G401 (cell line): ENCODE measurements around the gene RASGRP4. TPM values are rescaled to one million over a fixed set of nuclear protein-coding genes. Genes with fewer than 3 reads are reported as not detected.

ENCODE experiments used
- DNase-seq: peaks from one replicate; pipeline ENCODE4 v3.0.0-alpha.2; 2015; ENCODE audit warnings: low spot score
- in situ Hi-C: cut with HindIII; loops from 2 replicates; pipeline ENCODE4 v1.10.0; 2016; ENCODE audit warnings: low sequenced_read_pairs, mixed read lengths
- total RNA-seq: library from RNA; depleted of rRNA; stranded (reverse); fragments of >200 nt; shearing (Covaris generic); gene quantifications from 2 replicates; pipeline ENCODE4 v1.2.3, GENCODE V29; 2014

The RASGRP4 gene
- total RNA-seq, 1 experiment from 2014 or later: not detected

DNA sequence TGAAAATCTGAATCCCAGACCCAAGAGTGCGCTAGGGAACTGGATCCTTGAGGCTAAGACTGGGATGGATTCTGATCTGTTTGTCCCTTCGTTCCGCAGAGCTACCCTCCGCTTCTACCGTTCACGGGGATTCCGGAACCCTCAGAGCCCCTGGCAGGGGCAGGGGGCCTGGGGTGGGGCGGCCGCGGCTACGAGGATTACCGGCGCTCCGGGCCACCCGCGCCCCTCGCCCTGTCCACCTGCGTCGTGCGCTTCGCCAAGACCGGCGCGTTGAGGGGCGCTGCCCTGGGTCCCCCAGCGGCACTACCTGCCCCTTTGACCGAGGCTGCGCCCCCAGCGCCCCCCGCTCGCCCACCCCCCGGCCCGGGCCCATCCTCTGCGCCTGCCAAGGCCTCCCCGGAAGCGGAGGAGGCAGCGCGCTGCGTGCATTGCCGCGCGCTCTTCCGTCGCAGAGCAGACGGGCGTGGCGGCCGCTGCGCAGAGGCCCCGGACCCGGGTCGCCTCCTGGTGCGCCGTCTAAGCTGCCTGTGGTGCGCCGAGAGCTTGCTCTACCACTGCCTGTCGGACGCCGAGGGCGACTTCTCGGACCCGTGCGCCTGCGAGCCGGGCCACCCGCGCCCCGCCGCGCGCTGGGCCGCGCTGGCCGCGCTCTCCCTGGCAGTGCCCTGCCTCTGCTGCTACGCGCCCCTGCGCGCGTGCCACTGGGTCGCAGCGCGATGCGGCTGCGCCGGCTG, 30.5 kb downstream of the RASGRP4 start:
- in situ Hi-C loops: no loop called here
- no peak for DNase-seq

DNA sequence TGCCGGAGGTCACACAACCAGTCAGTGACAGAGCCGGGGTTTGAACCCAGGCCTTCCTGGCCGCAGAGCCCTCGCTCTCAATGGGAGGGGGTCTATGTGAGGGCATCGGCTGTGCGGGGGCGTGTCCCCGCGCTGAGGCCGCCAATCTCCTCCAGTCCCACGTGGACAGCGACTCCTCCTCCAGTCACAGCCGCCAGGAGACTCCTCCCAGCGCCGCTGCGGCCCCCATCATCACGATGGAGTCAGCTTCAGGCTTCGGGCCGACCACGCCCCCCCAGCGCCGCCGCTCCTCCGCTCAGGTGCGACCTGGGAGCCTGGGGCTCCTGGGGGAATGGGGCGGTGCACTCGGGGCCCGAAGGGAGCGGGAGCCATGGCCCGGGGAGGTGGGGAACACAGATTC, 31.5 kb downstream of the RASGRP4 start:
- DNase-seq: no peak
- in situ Hi-C loops: no loop called here

GRCh38 chr19:38392707-38393308, 33.2 kb downstream of the RASGRP4 start:
- in situ Hi-C loops: no loop called here
- no peak for DNase-seq

- in situ Hi-C loops: no loop called here
- DNase-seq: no peak
Measured at GRCh38 chr19:38391911-38392464, 34.0 kb downstream of the RASGRP4 start.

DNA sequence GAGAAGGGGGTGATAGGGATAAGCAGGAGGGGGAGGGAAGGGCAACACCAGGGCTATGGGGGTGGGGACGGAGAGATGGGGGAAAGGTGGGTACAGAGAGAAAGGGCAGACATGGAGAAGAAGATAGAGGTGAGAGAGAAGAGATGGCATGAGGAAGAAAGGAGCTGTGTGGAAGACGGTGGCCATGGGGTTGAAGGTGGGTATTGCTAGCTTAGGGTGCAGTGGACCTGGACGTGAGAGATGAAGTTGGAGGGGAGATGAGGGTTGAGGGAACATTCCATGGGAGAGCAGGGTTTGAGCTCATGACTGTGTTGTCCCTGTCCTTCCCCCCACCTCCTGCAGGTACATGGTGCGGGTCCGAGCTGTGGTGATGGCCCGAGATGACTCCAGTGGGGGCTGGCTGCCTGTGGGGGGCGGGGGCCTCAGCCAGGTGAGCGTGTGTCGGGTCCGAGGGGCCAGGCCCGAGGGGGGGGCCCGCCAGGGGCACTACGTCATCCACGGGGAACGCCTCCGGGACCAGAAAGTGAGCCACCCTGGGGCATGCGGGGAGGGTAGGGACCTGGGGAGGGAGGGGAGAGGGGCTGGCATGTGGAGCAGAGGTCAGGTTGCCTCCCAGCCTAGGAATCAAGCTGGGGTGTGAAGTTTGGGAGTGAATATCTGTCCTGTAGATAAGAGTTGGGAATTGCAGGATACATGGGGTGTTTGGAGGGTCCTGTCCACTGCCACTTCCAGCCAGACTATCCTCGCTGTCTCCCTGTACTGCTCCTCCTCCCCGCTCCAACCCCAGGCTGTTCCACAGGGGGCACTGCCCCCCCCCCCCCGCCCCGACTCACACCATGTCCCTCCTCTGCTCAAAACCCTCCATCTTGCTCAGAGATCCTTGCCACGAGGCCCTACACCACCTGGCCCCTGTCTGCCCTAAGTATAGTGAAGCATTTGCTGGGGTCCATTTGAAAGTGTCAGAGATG, 35.8 kb downstream of the RASGRP4 start:
- in situ Hi-C loops: no loop called here
- DNase-seq: no peak

GRCh38 chr19:38389101-38389925, 36.7 kb downstream of the RASGRP4 start:
- DNase-seq: peak; percentile 34
- in situ Hi-C loops: no loop called here

GRCh38 chr19:38388349-38389100, 37.5 kb downstream of the RASGRP4 start, which contains the start of gene SPRED3:
SPRED3 (plus strand) TSS chr19:38388697; CDS start chr19:38390303, 1,606 bp downstream.
- in situ Hi-C loops: no loop called here
- DNase-seq: no peak

- peak; percentile 85 for DNase-seq
- in situ Hi-C loops: no loop called here
Measured at GRCh38 chr19:38387550-38388348, 38.3 kb downstream of the RASGRP4 start, which contains the start of gene GGN. GGN (minus strand) TSS chr19:38388034; CDS start chr19:38387261, 773 bp downstream.

DNA sequence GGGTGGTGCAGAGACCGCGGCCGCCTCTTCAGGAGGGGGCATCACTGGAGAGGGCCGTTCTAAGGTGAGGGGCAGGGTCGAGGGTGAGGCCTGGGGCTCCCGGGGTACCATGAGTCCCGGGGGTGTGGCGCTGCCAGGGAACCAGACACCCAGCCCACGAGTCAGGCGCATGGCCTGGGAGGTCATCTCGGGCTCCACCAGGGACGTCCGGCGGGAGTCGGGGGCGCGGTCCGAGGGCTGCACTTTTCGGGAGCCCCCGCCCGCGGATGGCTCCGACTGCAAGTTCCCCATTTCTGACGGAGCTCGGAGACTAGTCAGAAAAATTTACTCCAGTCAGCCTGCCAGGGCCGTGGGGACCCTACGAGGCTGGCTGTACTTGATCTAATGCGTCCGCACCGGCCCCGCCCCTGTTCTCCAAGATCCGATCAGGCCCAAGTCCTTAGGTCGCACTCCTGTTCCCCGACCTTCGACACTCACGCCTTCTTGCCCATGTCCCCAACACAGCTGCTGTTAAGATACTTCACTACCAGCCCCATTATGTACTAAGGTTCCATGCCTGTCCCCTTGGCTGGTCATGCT, 39.0 kb downstream of the RASGRP4 start:
- in situ Hi-C loops: no loop called here
- DNase-seq: no peak

GRCh38 chr19:38386300-38386970, 39.6 kb downstream of the RASGRP4 start:
- DNase-seq: no peak
- in situ Hi-C loops: no loop called here

- no peak for DNase-seq
- in situ Hi-C loops: no loop called here
Measured at GRCh38 chr19:38385804-38386257, 40.2 kb downstream of the RASGRP4 start.

GRCh38 chr19:38385057-38385803, 40.8 kb downstream of the RASGRP4 start:
- no peak for DNase-seq
- in situ Hi-C loops: no loop called here

- in situ Hi-C loops: no loop called here
- DNase-seq: peak; percentile 19
Measured at GRCh38 chr19:38384209-38385027, 41.6 kb downstream of the RASGRP4 start.

DNA sequence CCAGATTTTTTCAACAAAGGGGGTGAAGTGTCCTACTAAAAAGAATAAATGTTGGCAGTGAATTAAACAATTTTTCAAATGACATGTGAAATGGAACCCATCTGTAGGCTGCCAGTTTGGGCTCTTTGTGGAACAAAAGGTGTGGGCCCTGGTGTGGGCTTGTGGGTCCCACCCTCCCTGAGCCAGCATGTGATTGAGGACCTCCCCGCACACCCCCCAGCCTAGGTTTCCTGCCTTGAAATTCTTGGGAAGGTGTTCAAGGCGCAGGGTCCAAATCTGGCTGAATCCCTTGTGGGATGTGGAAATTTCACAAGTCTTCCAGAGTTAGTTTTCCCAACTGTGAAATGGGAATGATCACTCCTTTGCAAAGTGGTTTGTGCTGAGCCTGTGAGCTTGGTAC, 42.3 kb downstream of the RASGRP4 start:
- no peak for DNase-seq
- in situ Hi-C loops: no loop called here

- in situ Hi-C loops: no loop called here
- DNase-seq: no peak
Measured at GRCh38 chr19:38383184-38383583, 42.8 kb downstream of the RASGRP4 start.
